HG03103 (cell line): ENCODE measurements around the gene MSANTD2.

Experiments used
- ATAC-seq: cut with Tn5 transposase; IDR thresholded peaks from one replicate; pipeline ENCODE4 v1.9.1; 2021; ENCODE audit warnings: low read depth; ENCODE audit not compliant: unreplicated experiment

Gene MSANTD2

GRCh38 chr11:124739479-124740276 lies 60.5 kb downstream of the MSANTD2 start, which contains the start of gene NRGN:
Gene NRGN, plus strand, starts transcription at chr11:124739942. Its CDS starts 143 bp downstream, at chr11:124740085.
- ATAC-seq, result peak; percentile 98

- ATAC-seq, result no peak
Observed at GRCh38 chr11:124738713-124739478, 61.3 kb downstream of the MSANTD2 start.

GRCh38 chr11:124737638-124738305 lies 62.4 kb downstream of the MSANTD2 start:
- ATAC-seq, result no peak

GRCh38 chr11:124736736-124737135 lies 63.5 kb downstream of the MSANTD2 start:
- no peak for ATAC-seq

GRCh38 chr11:124732230-124732629 lies 68.0 kb downstream of the MSANTD2 start:
- ATAC-seq, result no peak

GRCh38 chr11:124729571-124729970 lies 70.6 kb downstream of the MSANTD2 start:
- ATAC-seq, result no peak

GRCh38 chr11:124728134-124728533 lies 72.1 kb downstream of the MSANTD2 start:
- no peak for ATAC-seq

- no peak for ATAC-seq
Observed at GRCh38 chr11:124727474-124727873, 72.7 kb downstream of the MSANTD2 start.

GRCh38 chr11:124725719-124726105 lies 74.5 kb downstream of the MSANTD2 start:
- ATAC-seq, result no peak

GRCh38 chr11:124724979-124725718 lies 75.1 kb downstream of the MSANTD2 start:
- peak; percentile 78 for ATAC-seq

GRCh38 chr11:124722176-124722575 lies 78.0 kb downstream of the MSANTD2 start:
- ATAC-seq, result no peak

- no peak for ATAC-seq
Observed at GRCh38 chr11:124719534-124719933, 80.7 kb downstream of the MSANTD2 start.

GRCh38 chr11:124718801-124719200 lies 81.4 kb downstream of the MSANTD2 start:
- no peak for ATAC-seq

- ATAC-seq, result no peak
Observed at GRCh38 chr11:124717786-124718651, 82.2 kb downstream of the MSANTD2 start.

- ATAC-seq, result peak; percentile 60
Observed at GRCh38 chr11:124717421-124717785, 82.8 kb downstream of the MSANTD2 start.

GRCh38 chr11:124716591-124716990 lies 83.6 kb downstream of the MSANTD2 start:
- ATAC-seq, result no peak
